ENCODE data around the gene F2. TPM values are rescaled to one million over a fixed set of nuclear protein-coding genes. Genes with fewer than 3 reads are reported as not detected.

Gene F2
- total and polyA plus RNA-seq, 5 donors, result 0.19 TPM; not detected in 4

DNA sequence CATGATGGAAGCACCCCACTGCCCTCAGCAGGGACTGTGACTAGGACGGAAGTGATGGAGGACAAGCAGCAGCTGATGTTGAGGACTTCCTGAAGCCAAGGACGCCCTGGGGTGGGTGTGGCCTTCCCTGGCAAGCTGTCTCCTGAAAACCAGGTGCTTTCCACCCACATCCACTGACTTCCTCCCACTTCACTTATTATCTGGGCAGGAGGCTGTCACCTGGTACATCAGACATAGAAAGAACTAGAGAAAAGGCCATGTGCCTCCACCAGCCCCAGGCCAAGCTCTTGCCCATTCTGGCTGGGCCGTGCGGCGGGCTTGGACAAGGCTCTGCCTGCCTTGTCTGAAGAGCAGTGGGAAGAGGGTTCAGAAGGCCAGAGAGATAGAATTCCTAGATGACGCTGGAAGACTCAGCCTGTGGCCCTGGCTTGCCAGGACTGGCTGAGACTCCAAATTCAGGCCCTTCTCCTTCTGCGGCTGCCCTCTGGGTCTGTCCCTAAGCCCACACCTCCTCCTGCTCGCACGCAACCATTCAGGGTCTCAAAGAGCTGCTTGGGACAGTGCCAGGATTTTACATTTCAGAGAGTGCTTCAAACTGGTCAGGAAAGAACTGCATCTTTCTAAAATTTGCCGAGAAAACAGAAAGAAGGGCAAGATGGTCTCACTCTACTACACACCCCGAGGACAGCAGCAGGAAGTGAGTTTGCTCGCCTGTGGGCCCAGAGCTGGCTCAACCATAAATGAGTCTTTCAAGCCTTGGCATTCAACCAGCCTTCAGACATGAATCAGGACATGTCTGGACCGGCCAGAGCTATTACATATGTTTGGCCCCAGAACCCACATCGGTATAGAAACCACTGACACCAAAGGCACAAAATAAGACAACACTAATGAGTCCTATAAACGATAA is 31.9 kb upstream of the F2 start:
- WGBS, result 43% methylated on average over 15 of the region's 15 CpGs
- H3K27ac ChIP-seq (ENCODE audit: low read length), result peak overlapping the region; percentile 93
- DNase-seq, result peak; percentile 49 to 81 (median 73)
- peak; percentile 67 to 76 for ATAC-seq
- no peak overlapping the region for H3K4me3 ChIP-seq (ENCODE audit: low read length)
- H3K9me3 ChIP-seq (ENCODE audit: control insufficient read depth, low read length), result no peaks in the 10 kb centered on the region
- intact Hi-C loops (cut with DNase I), result no loop called here
- no peaks in the 10 kb centered on the region for H3K27me3 ChIP-seq (ENCODE audit: control insufficient read depth, insufficient read depth)
- peaks cover 13% of the 10 kb centered on the region for H3K4me1 ChIP-seq (ENCODE audit: control insufficient read depth, insufficient read depth, low read length)

GRCh38 chr11:46690702-46691101 is 28.3 kb upstream of the F2 start:
- intact Hi-C loops (cut with DNase I), result no loop called here
- ATAC-seq, result no peak
- DNase-seq, result no peak
- Histone ChIP-seq H3K9me3 (ENCODE audit: control insufficient read depth, low read length) (no peaks in the 10 kb centered on the region), H3K27me3 (ENCODE audit: control insufficient read depth, insufficient read depth) (no peaks in the 10 kb centered on the region), H3K4me1 (ENCODE audit: control insufficient read depth, insufficient read depth, low read length) (peaks cover 13% of the 10 kb centered on the region), H3K4me3 (ENCODE audit: low read length) (no peak overlapping the region), H3K27ac (ENCODE audit: low read length) (no peak overlapping the region)
- 98% methylated on average over 1 of the region's 1 CpG for WGBS

DNA sequence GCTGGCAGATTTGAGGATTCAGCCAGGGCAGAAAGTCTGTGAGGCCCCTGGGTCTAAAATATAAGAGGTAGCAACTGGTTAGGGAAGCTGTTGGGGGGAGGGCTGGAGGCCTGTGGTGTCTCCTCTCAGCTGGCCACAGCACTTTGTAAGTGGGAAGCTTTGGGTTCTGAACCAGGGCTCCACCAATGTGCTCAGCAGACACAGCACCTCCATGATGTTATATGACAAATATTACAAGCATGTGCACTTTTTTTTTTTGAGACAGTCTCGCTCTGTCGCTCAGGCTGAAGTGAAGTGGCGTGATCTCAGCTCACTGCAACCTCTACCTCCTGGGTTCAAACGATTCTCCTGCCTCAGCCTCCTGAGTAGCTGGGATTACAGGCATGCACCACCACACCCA is 26.6 kb upstream of the F2 start:
- H3K27me3 ChIP-seq (ENCODE audit: control insufficient read depth, insufficient read depth), result no peaks in the 10 kb centered on the region
- WGBS, result 78% methylated on average over 4 of the region's 4 CpGs
- peaks cover 11% of the 10 kb centered on the region for H3K4me1 ChIP-seq (ENCODE audit: control insufficient read depth, insufficient read depth, low read length)
- DNase-seq (peak in 1 of 3 donors; percentile 10), ATAC-seq (no peak)
- H3K9me3 ChIP-seq (ENCODE audit: control insufficient read depth, low read length), result no peaks in the 10 kb centered on the region
- H3K4me3 ChIP-seq (ENCODE audit: low read length), result no peak overlapping the region
- no peak overlapping the region for H3K27ac ChIP-seq (ENCODE audit: low read length)
- intact Hi-C loops (cut with DNase I), result no loop called here

DNA sequence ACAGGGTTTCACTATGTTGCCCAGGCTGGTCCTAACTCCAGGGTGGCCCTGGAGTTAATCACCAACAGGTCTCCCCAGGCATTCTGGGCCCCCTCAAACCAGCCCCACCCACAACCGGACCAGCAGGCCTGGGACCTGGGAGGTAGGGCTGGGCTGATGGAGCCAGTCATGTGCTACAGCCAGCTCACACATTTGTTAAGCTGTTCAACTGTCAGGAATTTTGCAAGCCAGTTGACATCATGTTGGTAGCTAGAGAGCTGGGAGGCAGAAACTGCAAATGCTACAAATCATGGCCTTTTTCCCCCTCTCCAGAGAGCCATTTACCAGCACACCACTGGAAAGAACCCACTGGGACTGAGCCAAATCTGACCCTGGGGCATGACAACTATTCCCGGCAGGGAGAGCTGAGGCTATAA is 25.4 kb upstream of the F2 start:
- WGBS, result 52% methylated on average over 2 of the region's 2 CpGs

GRCh38 chr11:46694072-46694471 is 24.9 kb upstream of the F2 start:
- ATAC-seq (no peak), DNase-seq (peak in 1 of 3 donors; percentile 43)
- WGBS, result 76% methylated on average over 6 of the region's 6 CpGs
- Histone ChIP-seq H3K4me1 (ENCODE audit: control insufficient read depth, insufficient read depth, low read length) (peaks cover 14% of the 10 kb centered on the region), H3K27ac (ENCODE audit: low read length) (peak overlapping the region; percentile 51), H3K27me3 (ENCODE audit: control insufficient read depth, insufficient read depth) (no peaks in the 10 kb centered on the region), H3K9me3 (ENCODE audit: control insufficient read depth, low read length) (no peaks in the 10 kb centered on the region), H3K4me3 (ENCODE audit: low read length) (no peak overlapping the region)
- intact Hi-C loops (cut with DNase I), result no loop called here

More for the DNA sequence above, 25.4 kb upstream of the F2 start:
- Histone ChIP-seq H3K4me3 (ENCODE audit: low read length) (no peak overlapping the region), H3K9me3 (ENCODE audit: control insufficient read depth, low read length) (no peaks in the 10 kb centered on the region), H3K27ac (ENCODE audit: low read length) (peak overlapping the region; percentile 51), H3K4me1 (ENCODE audit: control insufficient read depth, insufficient read depth, low read length) (peaks cover 13% of the 10 kb centered on the region), H3K27me3 (ENCODE audit: control insufficient read depth, insufficient read depth) (no peaks in the 10 kb centered on the region)
- ATAC-seq (peak in 1 of 2 donors; percentile 7), DNase-seq (peak in 2 of 3 donors; percentile 43 to 60)
- intact Hi-C loops (cut with DNase I), result no loop called here

DNA sequence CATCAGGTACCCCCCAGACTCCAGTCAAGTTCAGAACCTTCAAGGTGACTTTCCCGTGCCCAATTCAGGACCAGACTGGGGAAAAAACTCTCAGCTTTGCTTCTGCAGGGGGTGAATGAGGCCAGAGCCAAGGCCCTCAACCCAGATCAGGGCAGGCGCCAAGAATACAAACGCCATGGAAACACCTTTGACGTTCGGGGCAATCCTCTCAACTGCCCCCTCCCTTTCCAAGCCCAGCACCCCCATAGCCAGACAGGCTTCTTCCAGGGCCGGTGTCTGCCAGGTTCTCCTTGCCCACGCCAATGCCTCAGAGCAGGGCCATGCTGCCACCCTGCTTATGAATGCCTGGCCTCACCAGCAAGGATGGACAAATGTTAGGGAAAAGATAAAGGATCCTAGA is 24.4 kb upstream of the F2 start:
- DNase-seq, result peak in 1 of 3 donors; percentile 41
- Histone ChIP-seq H3K27ac (ENCODE audit: low read length) (peak overlapping the region; percentile 7), H3K27me3 (ENCODE audit: control insufficient read depth, insufficient read depth) (no peaks in the 10 kb centered on the region), H3K9me3 (ENCODE audit: control insufficient read depth, low read length) (no peaks in the 10 kb centered on the region), H3K4me3 (ENCODE audit: low read length) (no peak overlapping the region), H3K4me1 (ENCODE audit: control insufficient read depth, insufficient read depth, low read length) (peaks cover 16% of the 10 kb centered on the region)
- intact Hi-C loops (cut with DNase I), result loop anchor here in 1 of 4 donors (5.0 kb wide), 1 partner anchor 37 kb away; no protein-coding TSS in a partner anchor
- 76% methylated on average over 7 of the region's 7 CpGs for WGBS
- no peak for ATAC-seq

DNA sequence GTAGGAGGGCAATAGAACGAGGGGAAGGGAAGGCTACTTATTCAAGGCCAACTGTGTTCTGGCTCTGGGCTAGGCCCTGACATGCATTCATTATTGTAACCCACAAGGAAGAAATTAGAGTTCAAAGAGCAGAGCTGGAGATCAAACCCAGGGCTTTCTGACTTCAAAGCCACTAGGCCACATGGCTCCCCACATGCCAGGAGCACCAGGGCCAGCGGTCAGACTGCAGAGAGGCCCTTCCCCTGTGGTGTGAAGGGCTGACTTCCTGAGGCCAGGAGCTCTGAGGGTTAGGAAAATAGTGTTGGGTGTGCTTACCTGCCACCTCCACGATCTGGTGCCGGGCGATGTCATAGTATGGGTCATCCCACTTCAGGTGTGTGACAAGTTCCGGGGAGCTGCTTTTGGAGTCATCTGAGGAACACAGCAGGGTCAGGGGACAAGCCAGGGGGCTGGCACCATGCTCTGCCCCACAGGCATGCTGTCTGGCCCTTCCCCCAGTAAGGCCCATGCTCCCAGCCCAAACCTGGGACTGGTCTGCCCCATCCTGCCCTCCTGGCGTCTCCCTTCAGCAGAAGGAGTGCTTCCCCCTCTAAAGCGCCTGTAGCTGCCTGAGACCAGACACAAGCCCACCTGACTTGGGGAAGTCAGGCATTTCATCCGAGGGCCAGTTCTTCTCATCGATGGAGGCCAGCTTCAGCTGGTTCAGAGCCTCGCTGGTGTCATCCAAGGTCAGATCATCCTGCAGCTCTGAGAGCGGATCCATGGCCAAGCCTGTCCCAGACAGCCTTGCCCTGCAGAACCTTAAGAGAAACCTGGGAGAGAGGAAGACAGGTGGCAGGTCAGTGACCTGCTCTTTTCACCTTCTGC is 23.4 kb upstream of the F2 start:
- peaks cover 16% of the 10 kb centered on the region for H3K4me1 ChIP-seq (ENCODE audit: control insufficient read depth, insufficient read depth, low read length)
- intact Hi-C loops (cut with DNase I), result loop anchor here in 1 of 4 donors (5.0 kb wide), 1 partner anchor 38 kb away; no protein-coding TSS in a partner anchor

DNA sequence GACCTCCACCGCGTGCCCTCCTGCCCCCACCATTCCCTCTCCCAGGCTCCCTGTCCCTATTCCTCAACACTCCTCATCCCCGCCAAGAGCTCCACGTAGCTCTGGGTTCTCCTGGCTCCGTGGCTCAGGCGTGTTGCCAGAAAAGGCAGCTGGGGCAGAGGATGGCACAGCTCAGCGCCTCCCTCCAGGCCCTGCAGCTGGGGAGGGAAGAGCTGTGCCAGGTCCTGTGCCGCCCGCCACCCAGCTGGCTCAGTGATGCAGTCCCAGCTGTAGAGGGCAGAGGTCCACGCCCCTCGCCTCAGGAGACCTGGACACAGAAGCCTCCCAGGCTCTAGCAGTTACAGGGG is 22.8 kb upstream of the F2 start:
- peak overlapping the region; percentile 55 for H3K27ac ChIP-seq (ENCODE audit: low read length)
- DNase-seq (peak; percentile 70 to 89 (median 86)), ATAC-seq (peak; percentile 23 to 49)
- peaks cover 16% of the 10 kb centered on the region for H3K4me1 ChIP-seq (ENCODE audit: control insufficient read depth, insufficient read depth, low read length)
- 64% methylated on average over 11 of the region's 11 CpGs for WGBS
- no peak overlapping the region for H3K4me3 ChIP-seq (ENCODE audit: low read length)
- intact Hi-C loops (cut with DNase I), result loop anchor here in 1 of 4 donors (5.0 kb wide), 1 partner anchor 39 kb away; no protein-coding TSS in a partner anchor
- H3K9me3 ChIP-seq (ENCODE audit: control insufficient read depth, low read length), result no peaks in the 10 kb centered on the region
- no peaks in the 10 kb centered on the region for H3K27me3 ChIP-seq (ENCODE audit: control insufficient read depth, insufficient read depth)

More for the DNA sequence above, 23.4 kb upstream of the F2 start:
- H3K27ac ChIP-seq (ENCODE audit: low read length), result peak overlapping the region; percentile 8
- no peaks in the 10 kb centered on the region for H3K9me3 ChIP-seq (ENCODE audit: control insufficient read depth, low read length)
- H3K4me3 ChIP-seq (ENCODE audit: low read length), result no peak overlapping the region
- peak in 1 of 3 donors; percentile 33 for DNase-seq
- no peak for ATAC-seq
- H3K27me3 ChIP-seq (ENCODE audit: control insufficient read depth, insufficient read depth), result no peaks in the 10 kb centered on the region
- 82% methylated on average over 12 of the region's 12 CpGs for WGBS

- WGBS, result 37% methylated on average over 3 of the region's 3 CpGs
- Histone ChIP-seq H3K4me3 (ENCODE audit: low read length) (no peak overlapping the region), H3K27me3 (ENCODE audit: control insufficient read depth, insufficient read depth) (no peaks in the 10 kb centered on the region), H3K27ac (ENCODE audit: low read length) (peak overlapping the region; percentile 80), H3K4me1 (ENCODE audit: control insufficient read depth, insufficient read depth, low read length) (peaks cover 16% of the 10 kb centered on the region), H3K9me3 (ENCODE audit: control insufficient read depth, low read length) (no peaks in the 10 kb centered on the region)
- peak in 2 of 3 donors; percentile 72 to 76 for DNase-seq
- peak; percentile 5 to 57 for ATAC-seq
- intact Hi-C loops (cut with DNase I), result loop anchor here in 1 of 4 donors (5.0 kb wide), 1 partner anchor 40 kb away; no protein-coding TSS in a partner anchor
Observed at GRCh38 chr11:46697303-46697702, 21.7 kb upstream of the F2 start.

GRCh38 chr11:46697723-46698122 is 21.3 kb upstream of the F2 start:
- Histone ChIP-seq H3K27me3 (ENCODE audit: control insufficient read depth, insufficient read depth) (no peaks in the 10 kb centered on the region), H3K4me1 (ENCODE audit: control insufficient read depth, insufficient read depth, low read length) (peaks cover 16% of the 10 kb centered on the region), H3K4me3 (ENCODE audit: low read length) (no peak overlapping the region), H3K27ac (ENCODE audit: low read length) (peak overlapping the region; percentile 80), H3K9me3 (ENCODE audit: control insufficient read depth, low read length) (no peaks in the 10 kb centered on the region)
- no peak for ATAC-seq
- 24% methylated on average over 2 of the region's 2 CpGs for WGBS
- intact Hi-C loops (cut with DNase I), result loop anchor here in 1 of 4 donors (5.0 kb wide), 1 partner anchor 40 kb away; no protein-coding TSS in a partner anchor
- DNase-seq, result no peak

All from right cardiac atrium (tissue), 5 donors.